K562 (cell line): ENCODE results near the gene MBNL2. TPM values are rescaled to one million over a fixed set of nuclear protein-coding genes. Genes with fewer than 3 reads are reported as not detected.

Experiments
- ARID2 ChIP-seq: fragments of 450-650 bp; IDR thresholded peaks from 2 replicates; pipeline ENCODE4 v1.6.1; 2017; ENCODE audit warnings: antibody characterized with exemption, mild to moderate bottlenecking
- BRD4 ChIP-seq: fragments of 200-600 bp; sonication (generic); IDR thresholded peaks from 2 replicates; pipeline ENCODE4 v1.6.1; 2017; ENCODE audit warnings: inconsistent platforms
- CBX5 ChIP-seq: IDR thresholded peaks from 2 replicates; pipeline ENCODE4 v1.6.1; 2014; ENCODE audit warnings: low read depth, borderline replicate concordance
- CC2D1A ChIP-seq: fragments of 450-650 bp; IDR thresholded peaks from 2 replicates; pipeline ENCODE4 v1.6.1; 2017; ENCODE audit warnings: mild to moderate bottlenecking
- HINFP ChIP-seq: fragments of 450-650 bp; conservative IDR thresholded peaks from 2 replicates; pipeline ENCODE4 v1.6.1; 2016; ENCODE audit warnings: missing genetic modification characterization, low read depth, mild to moderate bottlenecking, control low read depth, missing compliant biosample characterization
- KLF16 ChIP-seq: IDR thresholded peaks from 2 replicates; pipeline ENCODE4 v1.6.1; 2016; ENCODE audit warnings: antibody characterized with exemption
- MXD1 ChIP-seq: fragments of 250-450 bp; sonication (Bioruptor Pico); IDR thresholded peaks from 2 replicates; pipeline ENCODE4 v1.8.0; 2021; ENCODE audit warnings: borderline replicate concordance, mild to moderate bottlenecking, moderate library complexity; ENCODE audit not compliant: poor library complexity, severe bottlenecking
- PHF20 ChIP-seq: fragments of 450-650 bp; IDR thresholded peaks from 2 replicates; pipeline ENCODE4 v1.6.1; 2018; ENCODE audit not compliant: partially characterized antibody
- POLR2B ChIP-seq: fragments of 450-650 bp; IDR thresholded peaks from 2 replicates; pipeline ENCODE4 v1.6.1; 2018; ENCODE audit warnings: low read depth; ENCODE audit not compliant: partially characterized antibody
- REST ChIP-seq, 2 experiments: fragments of 450-650 bp; formaldehyde crosslinking in 1 of 2; IDR thresholded peaks; 2 replicates each; pipeline versions ENCODE4 v1.4.0 to v1.6.1; 2014 to 2020; ENCODE audit warnings: mild to moderate bottlenecking in 2 of 2, borderline replicate concordance in 1 of 2, low read depth in 1 of 2
- RFX5 ChIP-seq: IDR thresholded peaks from 2 replicates; pipeline ENCODE4 v1.6.1; 2011; ENCODE audit warnings: low read depth, mild to moderate bottlenecking, improper control_type of control experiment, low read length
- SMARCA4 ChIP-seq: fragments of 450-650 bp; IDR thresholded peaks from 2 replicates; pipeline ENCODE4 v1.6.1; 2016
- SNRNP70 ChIP-seq: fragments of 200-400 bp; formaldehyde crosslinking; optimal IDR thresholded peaks from 2 replicates; pipeline ENCODE3; 2017; ENCODE audit warnings: low read depth, low read length
- STAG1 ChIP-seq: sonication (generic); formaldehyde crosslinking; IDR thresholded peaks from 2 replicates; pipeline ENCODE4 v1.5.0; 2020; ENCODE audit warnings: missing genetic modification reagents, borderline replicate concordance
- TEAD4 ChIP-seq, 2 experiments: sonication (generic) in 1 of 2; formaldehyde crosslinking in 1 of 2; IDR thresholded peaks; 2 replicates each; pipeline versions ENCODE4 v1.6.1 to v1.8.0; 2012 to 2022; ENCODE audit warnings: borderline replicate concordance in 1 of 2, inconsistent platforms in 1 of 2, low read length in 1 of 2, mild to moderate bottlenecking in 1 of 2, missing genetic modification reagents in 1 of 2
- XRCC3 ChIP-seq: fragments of 450-650 bp; IDR thresholded peaks from 2 replicates; pipeline ENCODE4 v1.6.1; 2017; ENCODE audit warnings: mild to moderate bottlenecking, moderate library complexity
- ZNF143 ChIP-seq: sonication (generic); formaldehyde crosslinking; IDR thresholded peaks from 2 replicates; pipeline ENCODE4 v1.9.0; 2022; ENCODE audit warnings: mild to moderate bottlenecking, missing genetic modification reagents
- ZNF778 ChIP-seq: fragments of 450-650 bp; formaldehyde crosslinking; IDR thresholded peaks from 2 replicates; pipeline ENCODE4 v1.4.0; 2020; ENCODE audit warnings: mild to moderate bottlenecking, moderate library complexity
- polyA plus RNA-seq, 8 experiments: library from polyadenylated mRNA; depleted of rRNA in 4 of 8; stranded (reverse) in 5 of 8; unstranded in 3 of 8; fragments of >200 nt; fragmentation: Nextera tagmentation in 2 of 8; fragmentation: Illumina TruSeq in 1 of 8; extraction: Ambion mirVana in 2 of 8; extraction: Trizol in 1 of 8; gene quantifications; 2 replicates each; pipeline versions ENCODE4 v1.2.1 to v1.2.3, GENCODE V29; 2011 to 2014; ENCODE audit warnings: inconsistent platforms in 1 of 8, missing spikeins in 1 of 8
- total RNA-seq, 7 experiments: library from RNA; depleted of rRNA in 6 of 7; stranded (reverse); fragments of >200 nt in 6 of 7; fragmentation: Illumina TruSeq in 2 of 7; extraction: Trizol in 2 of 7; gene quantifications; 2 replicates each; pipeline versions ENCODE4 v1.2.1 to v1.2.3, GENCODE V29; 2011 to 2021; ENCODE audit warnings: low replicate concordance in 1 of 7

MBNL2 gene
- total and polyA plus RNA-seq, 9 of the 15 experiments (the other 6 are each of a cell fraction or from before 2014, with no cell fraction given) = 7.0 to 24.8 (median 13.8) TPM

- no peak for TF ChIP-seq XRCC3
- no peak for TF ChIP-seq MXD1
- TF ChIP-seq KLF16 = no peak
- no peak for TF ChIP-seq REST (IDR thresholded peaks at IDR 0.05; ENCODE audit: borderline replicate concordance)
- TF ChIP-seq REST (CRISPR knock-in tag; IDR thresholded peaks at IDR 0.05; ENCODE audit: low read depth) = no peak
- TF ChIP-seq HINFP = no peak
- TF ChIP-seq ZNF778 = no peak
- TF ChIP-seq ARID2 = no peak
- TF ChIP-seq CC2D1A = no peak
- TF ChIP-seq BRD4 = no peak
- no peak for TF ChIP-seq STAG1
- TF ChIP-seq ZNF143 = no peak
- peak; percentile 88 for TF ChIP-seq SMARCA4
- no peak for TF ChIP-seq PHF20
- TF ChIP-seq CBX5 = no peak
- no peak for TF ChIP-seq SNRNP70
- TF ChIP-seq POLR2B = no peak
- TF ChIP-seq RFX5 = peak; percentile 95
- peak; percentile 63 for TF ChIP-seq TEAD4 (IDR thresholded peaks at IDR 0.05; ENCODE audit: low read length)
- TF ChIP-seq TEAD4 (CRISPR knock-in tag; IDR thresholded peaks at IDR 0.05; ENCODE audit: borderline replicate concordance) = no peak
Observed at GRCh38 chr13:97257800-97258799, 36.0 kb downstream of the MBNL2 start (continued).
